Neural cell (in vitro differentiated cells): ENCODE data around the gene MCM9.

Experiments used
- EZH2 ChIP-seq: fragments of 200-600, 300-800 bp; shearing (Covaris generic), sonication (generic); IDR thresholded peaks from 2 replicates; pipeline ENCODE4 v1.6.1; 2014; ENCODE audit warnings: antibody characterized with exemption, low read length, borderline replicate concordance, mild to moderate bottlenecking; ENCODE audit not compliant: insufficient read depth, poor library complexity, severe bottlenecking
- RAD21 ChIP-seq: fragments of 450-650 bp; conservative IDR thresholded peaks from 2 replicates; pipeline ENCODE4 v1.6.1; 2014; ENCODE audit warnings: antibody characterized with exemption, mild to moderate bottlenecking, moderate library complexity
- TF ChIP-seq, protein P1 (sequence below): fragments of 450-650 bp; IDR thresholded peaks from 2 replicates; pipeline ENCODE4 v1.5.1; 2014; ENCODE audit warnings: antibody characterized with exemption, mild to moderate bottlenecking, moderate library complexity; ENCODE audit not compliant: poor library complexity, severe bottlenecking
- TF ChIP-seq, protein P2 (sequence below): IDR thresholded peaks from 2 replicates; pipeline ENCODE4 v1.6.1; 2012; ENCODE audit warnings: borderline replicate concordance

DNA sequence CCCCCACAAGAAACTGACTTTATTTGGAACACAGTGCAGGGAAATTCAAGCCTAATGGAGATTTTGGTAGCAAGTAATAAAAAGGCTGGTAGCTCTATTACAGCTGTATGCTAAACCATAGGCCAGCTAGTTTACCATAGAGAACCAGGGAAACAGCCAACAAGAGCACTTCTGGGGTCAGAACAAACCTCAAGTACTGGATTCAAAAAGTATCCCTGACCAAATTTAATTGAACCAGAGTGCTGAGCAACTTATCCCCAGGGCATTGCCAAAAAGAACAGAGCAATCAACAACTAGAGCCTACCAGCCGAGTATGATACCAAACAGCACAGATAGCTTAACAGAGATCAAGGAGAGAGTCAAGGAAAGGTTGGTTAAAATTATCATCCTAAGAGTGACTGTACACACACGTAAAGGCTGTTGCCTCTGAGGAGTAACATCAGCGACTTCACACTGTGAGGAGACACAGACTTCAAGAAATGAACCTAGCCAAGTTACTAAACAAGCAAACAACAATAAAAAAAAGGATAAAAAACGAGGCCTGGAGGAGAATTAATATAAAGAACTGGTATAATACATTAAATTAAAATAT lies 52.5 kb downstream of the MCM9 start:
- TF ChIP-seq, protein P1, sequence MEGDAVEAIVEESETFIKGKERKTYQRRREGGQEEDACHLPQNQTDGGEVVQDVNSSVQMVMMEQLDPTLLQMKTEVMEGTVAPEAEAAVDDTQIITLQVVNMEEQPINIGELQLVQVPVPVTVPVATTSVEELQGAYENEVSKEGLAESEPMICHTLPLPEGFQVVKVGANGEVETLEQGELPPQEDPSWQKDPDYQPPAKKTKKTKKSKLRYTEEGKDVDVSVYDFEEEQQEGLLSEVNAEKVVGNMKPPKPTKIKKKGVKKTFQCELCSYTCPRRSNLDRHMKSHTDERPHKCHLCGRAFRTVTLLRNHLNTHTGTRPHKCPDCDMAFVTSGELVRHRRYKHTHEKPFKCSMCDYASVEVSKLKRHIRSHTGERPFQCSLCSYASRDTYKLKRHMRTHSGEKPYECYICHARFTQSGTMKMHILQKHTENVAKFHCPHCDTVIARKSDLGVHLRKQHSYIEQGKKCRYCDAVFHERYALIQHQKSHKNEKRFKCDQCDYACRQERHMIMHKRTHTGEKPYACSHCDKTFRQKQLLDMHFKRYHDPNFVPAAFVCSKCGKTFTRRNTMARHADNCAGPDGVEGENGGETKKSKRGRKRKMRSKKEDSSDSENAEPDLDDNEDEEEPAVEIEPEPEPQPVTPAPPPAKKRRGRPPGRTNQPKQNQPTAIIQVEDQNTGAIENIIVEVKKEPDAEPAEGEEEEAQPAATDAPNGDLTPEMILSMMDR = no peak
- TF ChIP-seq, protein P2, sequence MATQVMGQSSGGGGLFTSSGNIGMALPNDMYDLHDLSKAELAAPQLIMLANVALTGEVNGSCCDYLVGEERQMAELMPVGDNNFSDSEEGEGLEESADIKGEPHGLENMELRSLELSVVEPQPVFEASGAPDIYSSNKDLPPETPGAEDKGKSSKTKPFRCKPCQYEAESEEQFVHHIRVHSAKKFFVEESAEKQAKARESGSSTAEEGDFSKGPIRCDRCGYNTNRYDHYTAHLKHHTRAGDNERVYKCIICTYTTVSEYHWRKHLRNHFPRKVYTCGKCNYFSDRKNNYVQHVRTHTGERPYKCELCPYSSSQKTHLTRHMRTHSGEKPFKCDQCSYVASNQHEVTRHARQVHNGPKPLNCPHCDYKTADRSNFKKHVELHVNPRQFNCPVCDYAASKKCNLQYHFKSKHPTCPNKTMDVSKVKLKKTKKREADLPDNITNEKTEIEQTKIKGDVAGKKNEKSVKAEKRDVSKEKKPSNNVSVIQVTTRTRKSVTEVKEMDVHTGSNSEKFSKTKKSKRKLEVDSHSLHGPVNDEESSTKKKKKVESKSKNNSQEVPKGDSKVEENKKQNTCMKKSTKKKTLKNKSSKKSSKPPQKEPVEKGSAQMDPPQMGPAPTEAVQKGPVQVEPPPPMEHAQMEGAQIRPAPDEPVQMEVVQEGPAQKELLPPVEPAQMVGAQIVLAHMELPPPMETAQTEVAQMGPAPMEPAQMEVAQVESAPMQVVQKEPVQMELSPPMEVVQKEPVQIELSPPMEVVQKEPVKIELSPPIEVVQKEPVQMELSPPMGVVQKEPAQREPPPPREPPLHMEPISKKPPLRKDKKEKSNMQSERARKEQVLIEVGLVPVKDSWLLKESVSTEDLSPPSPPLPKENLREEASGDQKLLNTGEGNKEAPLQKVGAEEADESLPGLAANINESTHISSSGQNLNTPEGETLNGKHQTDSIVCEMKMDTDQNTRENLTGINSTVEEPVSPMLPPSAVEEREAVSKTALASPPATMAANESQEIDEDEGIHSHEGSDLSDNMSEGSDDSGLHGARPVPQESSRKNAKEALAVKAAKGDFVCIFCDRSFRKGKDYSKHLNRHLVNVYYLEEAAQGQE = no peak
- TF ChIP-seq RAD21 (no peak), EZH2 (no peak)
